Caco-2 (cell line): ENCODE measurements around the gene ST8SIA3. TPM values are rescaled to one million over a fixed set of nuclear protein-coding genes. Genes with fewer than 3 reads are reported as not detected.

Experiments used
- BruUV-seq: library from RNA; stranded (reverse); fragments of 400-500 nt; replicated peaks from 2 replicates; lab custom pipeline; 2021; lab: Mats Ljungman, UMichigan
- CTCF ChIA-PET: fragments of 300-600 bp; sonication (Branson Sonifier 250); formaldehyde crosslinking; loops from one replicate; lab custom pipeline; 2022; ENCODE audit warnings: antibody characterized with exemption; lab: Charles Lee
- POLR2A ChIA-PET: fragments of 300-600 bp; sonication (Branson Sonifier 250); formaldehyde crosslinking; loops from one replicate; lab custom pipeline; 2022; ENCODE audit warnings: antibody characterized with exemption; lab: Charles Lee
- DNase-seq, 2 experiments: peaks; one replicate each; pipeline versions ENCODE4 v3.0.0 to v3.0.0-alpha.2; 2020 to 2022
- H3K27me3 ChIP-seq: replicated peaks from 2 replicates; pipeline ENCODE4 v1.6.0; 2011; ENCODE audit warnings: low read length; ENCODE audit not compliant: control insufficient read depth, insufficient read depth
- H3K36me3 ChIP-seq: 2 replicates; pipeline ENCODE4 v1.5.1; 2011; ENCODE audit warnings: low read length; ENCODE audit not compliant: control insufficient read depth, insufficient read depth
- H3K4me1 ChIP-seq: fragments of 250-450 bp; sonication (Bioruptor Pico); 2 replicates; pipeline ENCODE4 v1.5.1; 2020; ENCODE audit warnings: mild to moderate bottlenecking
- H3K4me3 ChIP-seq: 2 replicates; pipeline ENCODE4 v1.5.1; 2011; ENCODE audit warnings: low read depth, mild to moderate bottlenecking, control low read depth, low read length
- H3K9me3 ChIP-seq: fragments of 250-450 bp; sonication (Bioruptor Pico); 2 replicates; pipeline ENCODE4 v1.5.1; 2020; ENCODE audit warnings: mild to moderate bottlenecking, moderate library complexity
- H3K27ac Mint-ChIP-seq: one replicate; pipeline ENCODE4 v1.8.0; 2022; ENCODE audit warnings: mixed read lengths; ENCODE audit not compliant: unreplicated experiment
- H3K27me3 Mint-ChIP-seq: one replicate; pipeline ENCODE4 v1.8.0; 2022; ENCODE audit warnings: mixed read lengths; ENCODE audit not compliant: insufficient read depth, unreplicated experiment
- H3K36me3 Mint-ChIP-seq: one replicate; pipeline ENCODE4 v1.8.0; 2022; ENCODE audit warnings: mild to moderate bottlenecking, mixed read lengths; ENCODE audit not compliant: insufficient read depth, unreplicated experiment
- H3K4me1 Mint-ChIP-seq: one replicate; pipeline ENCODE4 v1.8.0; 2022; ENCODE audit warnings: low read depth, mixed read lengths; ENCODE audit not compliant: unreplicated experiment
- H3K4me3 Mint-ChIP-seq: one replicate; pipeline ENCODE4 v1.8.0; 2022; ENCODE audit warnings: mild to moderate bottlenecking, moderate library complexity, mixed read lengths; ENCODE audit not compliant: unreplicated experiment
- H3K9me3 Mint-ChIP-seq: one replicate; pipeline ENCODE4 v1.8.0; 2022; ENCODE audit warnings: mixed read lengths; ENCODE audit not compliant: unreplicated experiment
- intact Hi-C: fragments of 100-400 bp; cut with micrococcal nuclease; formaldehyde crosslinking; loops from one replicate; pipeline ENCODE4 v1.10.0; 2022; ENCODE audit not compliant: unreplicated experiment
- total RNA-seq: library from RNA; stranded (reverse); gene quantifications from 2 replicates; pipeline ENCODE4 v1.2.3, GENCODE V29; 2022
- TF ChIP-seq, protein P1 (sequence below), 2 experiments: fragments of 200-600 bp in 1 of 2; IDR thresholded peaks; 1 replicate in 1 of 2; 2 replicates in 1 of 2; pipeline versions ENCODE4 v1.5.1 to v1.8.0; 2011 to 2022; ENCODE audit warnings: antibody characterized with exemption in 1 of 2, control low read depth in 1 of 2, inconsistent platforms in 1 of 2, low read depth in 1 of 2, low read length in 1 of 2, mild to moderate bottlenecking in 1 of 2, moderate library complexity in 1 of 2; ENCODE audit not compliant: insufficient read depth in 1 of 2, severe bottlenecking in 1 of 2, unreplicated experiment in 1 of 2

ST8SIA3 gene
- total RNA-seq, 1 experiment from 2014 or later: not detected

DNA sequence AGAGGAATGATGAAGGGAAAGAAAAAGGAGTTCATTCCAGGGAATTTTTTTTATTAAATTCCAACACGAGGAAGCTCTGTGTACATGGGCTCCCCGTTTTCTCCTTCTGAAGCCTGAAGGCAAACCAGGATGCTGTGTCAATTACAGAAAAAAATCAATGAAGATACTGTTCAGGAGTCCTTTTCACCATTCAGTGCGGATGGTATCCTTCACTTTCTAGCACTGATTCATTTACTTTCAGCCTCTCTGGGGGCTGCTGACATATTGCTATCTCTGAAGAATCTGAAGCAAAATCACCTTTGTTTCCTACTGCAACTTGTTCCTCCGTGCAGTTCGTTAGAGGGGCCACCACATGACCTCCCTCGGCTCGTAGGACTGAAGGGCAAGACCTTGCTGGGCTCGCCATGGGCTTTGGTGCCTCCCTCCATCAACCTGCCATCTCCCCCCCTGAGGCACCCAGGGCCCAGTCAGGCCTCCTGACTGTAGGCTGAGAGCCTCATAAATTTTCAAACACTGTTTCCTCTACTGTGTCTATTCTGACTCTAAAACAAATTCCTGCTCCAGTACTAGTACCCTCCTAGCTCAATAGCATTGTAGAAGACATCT, 25.5 kb upstream of the ST8SIA3 start:
- no peak overlapping the region for H3K4me3 Mint-ChIP-seq
- no peak overlapping the region for H3K27ac Mint-ChIP-seq
- no peaks in the 10 kb centered on the region for H3K9me3 ChIP-seq
- ChIA-PET CTCF (no interaction called here), POLR2A (no interaction called here)
- H3K4me1 ChIP-seq: no peaks in the 10 kb centered on the region
- H3K27me3 ChIP-seq: no peaks in the 10 kb centered on the region
- DNase-seq: no peak
- intact Hi-C loops: no loop called here
- TF ChIP-seq, protein P1, sequence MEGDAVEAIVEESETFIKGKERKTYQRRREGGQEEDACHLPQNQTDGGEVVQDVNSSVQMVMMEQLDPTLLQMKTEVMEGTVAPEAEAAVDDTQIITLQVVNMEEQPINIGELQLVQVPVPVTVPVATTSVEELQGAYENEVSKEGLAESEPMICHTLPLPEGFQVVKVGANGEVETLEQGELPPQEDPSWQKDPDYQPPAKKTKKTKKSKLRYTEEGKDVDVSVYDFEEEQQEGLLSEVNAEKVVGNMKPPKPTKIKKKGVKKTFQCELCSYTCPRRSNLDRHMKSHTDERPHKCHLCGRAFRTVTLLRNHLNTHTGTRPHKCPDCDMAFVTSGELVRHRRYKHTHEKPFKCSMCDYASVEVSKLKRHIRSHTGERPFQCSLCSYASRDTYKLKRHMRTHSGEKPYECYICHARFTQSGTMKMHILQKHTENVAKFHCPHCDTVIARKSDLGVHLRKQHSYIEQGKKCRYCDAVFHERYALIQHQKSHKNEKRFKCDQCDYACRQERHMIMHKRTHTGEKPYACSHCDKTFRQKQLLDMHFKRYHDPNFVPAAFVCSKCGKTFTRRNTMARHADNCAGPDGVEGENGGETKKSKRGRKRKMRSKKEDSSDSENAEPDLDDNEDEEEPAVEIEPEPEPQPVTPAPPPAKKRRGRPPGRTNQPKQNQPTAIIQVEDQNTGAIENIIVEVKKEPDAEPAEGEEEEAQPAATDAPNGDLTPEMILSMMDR (IDR thresholded peaks at IDR 0.05; ENCODE audit: insufficient read depth in 1 of 2, low read depth in 1 of 2, low read length in 1 of 2, severe bottlenecking in 1 of 2, unreplicated experiment in 1 of 2): no peak
- no peaks in the 10 kb centered on the region for H3K9me3 Mint-ChIP-seq
- no peaks in the 10 kb centered on the region for H3K36me3 ChIP-seq
- no TSS peak for BruUV-seq
- no peaks in the 10 kb centered on the region for H3K4me1 Mint-ChIP-seq
- H3K36me3 Mint-ChIP-seq: no peaks in the 10 kb centered on the region
- H3K27me3 Mint-ChIP-seq: peaks cover 5% of the 10 kb centered on the region
- H3K4me3 ChIP-seq: no peak overlapping the region

GRCh38 chr18:57328665-57329064, 23.7 kb upstream of the ST8SIA3 start:
- Mint-ChIP-seq H3K27me3 (peaks cover 5% of the 10 kb centered on the region), H3K9me3 (no peaks in the 10 kb centered on the region), H3K27ac (no peak overlapping the region), H3K4me3 (no peak overlapping the region), H3K36me3 (no peaks in the 10 kb centered on the region), H3K4me1 (no peaks in the 10 kb centered on the region)
- no TSS peak for BruUV-seq
- H3K4me3 ChIP-seq: no peak overlapping the region
- H3K9me3 ChIP-seq: no peaks in the 10 kb centered on the region
- intact Hi-C loops: no loop called here
- H3K4me1 ChIP-seq: no peaks in the 10 kb centered on the region
- POLR2A ChIA-PET: no interaction called here
- CTCF ChIA-PET: no interaction called here
- DNase-seq: no peak
- no peaks in the 10 kb centered on the region for H3K36me3 ChIP-seq
- no peaks in the 10 kb centered on the region for H3K27me3 ChIP-seq
- TF ChIP-seq, protein P1 (IDR thresholded peaks at IDR 0.05; ENCODE audit: insufficient read depth in 1 of 2, low read depth in 1 of 2, low read length in 1 of 2, severe bottlenecking in 1 of 2, unreplicated experiment in 1 of 2): no peak

DNA sequence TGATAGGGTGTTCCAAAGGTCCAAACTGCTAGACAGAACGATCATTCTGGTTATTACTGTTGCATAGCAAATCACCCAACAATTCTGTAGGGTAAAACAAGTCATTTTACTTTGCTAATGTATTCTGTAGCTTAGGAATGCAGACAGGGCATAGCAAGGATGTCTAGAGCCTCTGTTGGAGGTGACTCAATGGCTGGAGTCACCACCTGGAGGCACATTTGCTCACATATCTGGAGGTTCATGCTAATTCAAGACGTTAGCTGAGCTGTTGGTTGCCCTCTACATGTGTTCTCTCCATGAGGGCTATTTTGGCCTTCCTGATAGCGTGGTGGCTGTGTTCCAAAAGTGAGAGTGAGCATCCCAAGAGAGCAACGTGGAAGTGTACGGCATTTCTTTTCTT, 22.5 kb upstream of the ST8SIA3 start:
- H3K9me3 Mint-ChIP-seq: no peaks in the 10 kb centered on the region
- POLR2A ChIA-PET: no interaction called here
- no peak overlapping the region for H3K27ac Mint-ChIP-seq
- CTCF ChIA-PET: no interaction called here
- no peaks in the 10 kb centered on the region for H3K4me1 Mint-ChIP-seq
- TF ChIP-seq, protein P1 (IDR thresholded peaks at IDR 0.05; ENCODE audit: insufficient read depth in 1 of 2, low read depth in 1 of 2, low read length in 1 of 2, severe bottlenecking in 1 of 2, unreplicated experiment in 1 of 2): no peak
- Histone ChIP-seq H3K36me3 (no peaks in the 10 kb centered on the region), H3K27me3 (no peaks in the 10 kb centered on the region), H3K4me1 (no peaks in the 10 kb centered on the region), H3K4me3 (no peak overlapping the region), H3K9me3 (no peaks in the 10 kb centered on the region)
- DNase-seq: no peak
- no TSS peak for BruUV-seq
- intact Hi-C loops: no loop called here
- H3K36me3 Mint-ChIP-seq: no peaks in the 10 kb centered on the region
- H3K27me3 Mint-ChIP-seq: peaks cover 5% of the 10 kb centered on the region
- no peak overlapping the region for H3K4me3 Mint-ChIP-seq
